ENCODE data around the gene ENOX1. TPM values are rescaled to one million over a fixed set of nuclear protein-coding genes. Genes with fewer than 3 reads are reported as not detected.

ENOX1 gene
- total and polyA plus RNA-seq, 2 of the 8 experiments (the other 6 are each of a cell fraction or from before 2014, with no cell fraction given), result 0.23 to 0.37 TPM

GRCh38 chr13:43245374-43245964, 541.3 kb downstream of the ENOX1 start:
- CTCF ChIA-PET (ENCODE audit: partially characterized antibody), result no interaction called here
- no peak overlapping the region for H3K18ac ChIP-seq (ENCODE audit: extremely low read depth, low read length)
- no peak overlapping the region for H2BK5ac ChIP-seq (ENCODE audit: low read depth, low read length)
- H2BK15ac ChIP-seq (ENCODE audit: low read length), result no peak overlapping the region
- no peak overlapping the region for H2AK5ac ChIP-seq (ENCODE audit: low read depth, low read length)
- no peaks in the 10 kb centered on the region for H3K23me2 ChIP-seq (ENCODE audit: low read depth, low read length)
- H2AFZ ChIP-seq (ENCODE audit: low read length), result no peak overlapping the region
- no peak overlapping the region for H3K4me3 ChIP-seq (ENCODE audit: extremely low read depth in 1 of 4, insufficient read depth in 2 of 4, low read depth in 3 of 4, low read length in 4 of 4)
- H3K4me2 ChIP-seq (ENCODE audit: insufficient read depth in 1 of 2, low read depth in 2 of 2, low read length in 2 of 2), result no peak overlapping the region
- H3K79me2 ChIP-seq (ENCODE audit: control insufficient read depth in 1 of 2, insufficient read depth in 2 of 2, low read length in 2 of 2), result no peaks in the 10 kb centered on the region
- no peak overlapping the region for H4K5ac ChIP-seq (ENCODE audit: insufficient read length, low read depth, low read length)
- no peaks in the 10 kb centered on the region for H3K4me1 ChIP-seq (replicated peaks in 1 of 4; ENCODE audit: control insufficient read depth in 3 of 4, insufficient read depth in 4 of 4, low read length in 3 of 4)
- POLR2A ChIA-PET (ENCODE audit: partially characterized antibody), result no interaction called here
- no peak overlapping the region for H3K56ac ChIP-seq (replicated peaks; ENCODE audit: insufficient read length, low read depth, low read length)
- no peak overlapping the region for H4K8ac ChIP-seq (ENCODE audit: extremely low read depth, insufficient read depth, low read length)
- H3K9ac ChIP-seq (replicated peaks in 1 of 4; ENCODE audit: extremely low read depth in 1 of 4, low read depth in 3 of 4, low read length in 3 of 4), result no peak overlapping the region
- no peak overlapping the region for H2BK12ac ChIP-seq (ENCODE audit: low read depth, low read length)
- WGBS, 2 experiments (ENCODE audit: extremely low coverage in 1 of 2, insufficient coverage in 1 of 2, insufficient read length in 1 of 2, insufficient replicate concordance in 2 of 2, low coverage in 1 of 2, low lambda C conversion rate in 2 of 2, missing lambda C conversion rate in 1 of 2), result 94% methylated on average over 8 of the region's 8 CpGs; no CpG with 5 or more reads in 1 of the 2 experiments
- H3K23ac ChIP-seq (ENCODE audit: insufficient read length), result no peak overlapping the region
- DNase-seq (ENCODE audit: low read depth in 1 of 2, low spot score in 2 of 2) (no peak), FAIRE-seq (no peak)
- no peaks in the 10 kb centered on the region for H3K79me1 ChIP-seq (ENCODE audit: low read depth, low read length)
- no peak overlapping the region for H3K14ac ChIP-seq (ENCODE audit: insufficient read length)
- H4K20me1 ChIP-seq (replicated peaks in 1 of 2; ENCODE audit: control insufficient read depth in 1 of 2, insufficient read depth in 2 of 2, low read length in 2 of 2), result no peaks in the 10 kb centered on the region
- no peaks in the 10 kb centered on the region for H3K9me3 ChIP-seq (ENCODE audit: insufficient read depth in 2 of 2, low read depth in 1 of 2, low read length in 1 of 2)
- H3K36me3 ChIP-seq (ENCODE audit: control insufficient read depth in 2 of 4, insufficient read depth in 4 of 4, low read length in 3 of 4), result no peaks in the 10 kb centered on the region
- no peak overlapping the region for H2BK120ac ChIP-seq (replicated peaks; ENCODE audit: low read depth, low read length)
- no peak overlapping the region for H3K4ac ChIP-seq (replicated peaks; ENCODE audit: insufficient read length, low read depth, low read length)
- TF ChIP-seq E2F6 (IDR thresholded peaks at IDR 0.05) (no peak), CTBP2 (IDR thresholded peaks at IDR 0.05; ENCODE audit: borderline replicate concordance, insufficient read depth, insufficient read length, low read length) (no peak), BRCA1 (IDR thresholded peaks at IDR 0.05; ENCODE audit: low read depth, low read length) (no peak), FOSL1 (IDR thresholded peaks at IDR 0.05; ENCODE audit: insufficient read depth, low read depth, low read length) (no peak), POLR2AphosphoS5 (IDR thresholded peaks at IDR 0.05; ENCODE audit: low read depth, low read length) (no peak), USF2 (IDR thresholded peaks at IDR 0.05; ENCODE audit: low read length) (no peak), MAFK (IDR thresholded peaks at IDR 0.05; ENCODE audit: low read depth, low read length) (no peak)
- H4K91ac ChIP-seq (replicated peaks; ENCODE audit: insufficient read length, low read length), result no peak overlapping the region
- H2BK20ac ChIP-seq (ENCODE audit: low read length), result no peak overlapping the region
- no peaks in the 10 kb centered on the region for H3K27me3 ChIP-seq (replicated peaks in 1 of 4; ENCODE audit: control insufficient read depth in 3 of 4, extremely low read depth in 1 of 4, insufficient read depth in 3 of 4, low read length in 3 of 4)
- H3K27ac ChIP-seq (ENCODE audit: low read depth, low read length), result no peak overlapping the region

Data from H1 (cell line).